A549 (cell line): Measurements from ENCODE around the gene LIG3.

ENCODE experiments used
- EHMT2 ChIP-seq: fragments of 200-600 bp; sonication (generic); IDR thresholded peaks from 2 replicates; pipeline ENCODE4 v1.6.1; 2016; ENCODE audit warnings: antibody characterized with exemption, low read depth, mild to moderate bottlenecking, moderate library complexity
- EP300 ChIP-seq, 2 experiments: fragments of >200 bp; sonication (Bioruptor Twin); formaldehyde crosslinking; IDR thresholded peaks; 2 replicates in 1 of 2; 3 replicates in 1 of 2; pipeline ENCODE4 v1.6.1; 2016 to 2017
- GATA3 ChIP-seq: IDR thresholded peaks from 2 replicates; pipeline ENCODE4 v1.6.1; 2012; ENCODE audit warnings: borderline replicate concordance
- JUN ChIP-seq, 2 experiments: fragments of >200 bp; sonication (Bioruptor Twin); formaldehyde crosslinking; IDR thresholded peaks; 2 replicates in 1 of 2; 3 replicates in 1 of 2; pipeline ENCODE4 v1.6.1; 2016 to 2017
- KDM5A ChIP-seq: fragments of 200-600 bp; sonication (generic); IDR thresholded peaks from 2 replicates; pipeline ENCODE4 v1.6.1; 2016; ENCODE audit warnings: antibody characterized with exemption, mild to moderate bottlenecking
- POLR2A ChIP-seq: IDR thresholded peaks from 2 replicates; pipeline ENCODE4 v1.6.1; 2012; ENCODE audit warnings: mild to moderate bottlenecking, low read length
- RAD21 ChIP-seq, 2 experiments: fragments of >200 bp in 1 of 2; sonication (Bioruptor Twin) in 1 of 2; formaldehyde crosslinking in 1 of 2; IDR thresholded peaks in 1 of 2; conservative IDR thresholded peaks in 1 of 2; 2 replicates in 1 of 2; 3 replicates in 1 of 2; pipeline ENCODE4 v1.6.1; 2012 to 2018; ENCODE audit warnings: inconsistent platforms in 1 of 2
- RFX5 ChIP-seq: fragments of 450-650 bp; IDR thresholded peaks from 2 replicates; pipeline ENCODE4 v1.7.1; 2014; ENCODE audit warnings: antibody characterized with exemption, mild to moderate bottlenecking, moderate library complexity
- ZFP36 ChIP-seq: fragments of 450-650 bp; IDR thresholded peaks from 2 replicates; pipeline ENCODE4 v1.6.1; 2014; ENCODE audit warnings: borderline replicate concordance; ENCODE audit not compliant: partially characterized antibody
- TF ChIP-seq, protein P1 (sequence below): fragments of >200 bp; sonication (Bioruptor Twin); formaldehyde crosslinking; IDR thresholded peaks from 3 replicates; pipeline ENCODE4 v1.5.1; 2016
- TF ChIP-seq, protein P2 (sequence below): fragments of 450-650 bp; IDR thresholded peaks from 2 replicates; pipeline ENCODE4 v1.6.1; 2014; ENCODE audit warnings: antibody characterized with exemption

DNA sequence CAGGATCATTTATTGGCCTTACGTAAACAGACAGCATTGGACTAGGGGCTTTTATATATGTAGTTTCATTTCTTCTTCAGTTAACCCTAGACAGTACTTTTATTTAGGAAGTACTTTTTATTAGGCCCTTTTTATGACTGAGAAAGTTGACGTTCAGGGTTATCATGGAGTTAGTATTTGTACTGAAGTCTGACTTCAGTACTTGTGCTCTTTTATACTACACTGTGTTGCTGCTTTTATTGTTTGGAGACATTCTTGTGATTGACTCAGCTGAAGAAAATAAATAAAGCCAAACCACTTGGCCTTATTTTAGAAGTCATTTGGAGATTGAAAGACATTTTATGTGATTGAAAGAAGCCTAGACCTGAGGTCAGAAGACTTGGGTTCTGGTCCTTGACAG lies 6.9 kb downstream of the LIG3 start:
- no peak for TF ChIP-seq RFX5
- TF ChIP-seq POLR2A = no peak
- TF ChIP-seq, protein P1, sequence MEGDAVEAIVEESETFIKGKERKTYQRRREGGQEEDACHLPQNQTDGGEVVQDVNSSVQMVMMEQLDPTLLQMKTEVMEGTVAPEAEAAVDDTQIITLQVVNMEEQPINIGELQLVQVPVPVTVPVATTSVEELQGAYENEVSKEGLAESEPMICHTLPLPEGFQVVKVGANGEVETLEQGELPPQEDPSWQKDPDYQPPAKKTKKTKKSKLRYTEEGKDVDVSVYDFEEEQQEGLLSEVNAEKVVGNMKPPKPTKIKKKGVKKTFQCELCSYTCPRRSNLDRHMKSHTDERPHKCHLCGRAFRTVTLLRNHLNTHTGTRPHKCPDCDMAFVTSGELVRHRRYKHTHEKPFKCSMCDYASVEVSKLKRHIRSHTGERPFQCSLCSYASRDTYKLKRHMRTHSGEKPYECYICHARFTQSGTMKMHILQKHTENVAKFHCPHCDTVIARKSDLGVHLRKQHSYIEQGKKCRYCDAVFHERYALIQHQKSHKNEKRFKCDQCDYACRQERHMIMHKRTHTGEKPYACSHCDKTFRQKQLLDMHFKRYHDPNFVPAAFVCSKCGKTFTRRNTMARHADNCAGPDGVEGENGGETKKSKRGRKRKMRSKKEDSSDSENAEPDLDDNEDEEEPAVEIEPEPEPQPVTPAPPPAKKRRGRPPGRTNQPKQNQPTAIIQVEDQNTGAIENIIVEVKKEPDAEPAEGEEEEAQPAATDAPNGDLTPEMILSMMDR = no peak
- TF ChIP-seq, protein P2, sequence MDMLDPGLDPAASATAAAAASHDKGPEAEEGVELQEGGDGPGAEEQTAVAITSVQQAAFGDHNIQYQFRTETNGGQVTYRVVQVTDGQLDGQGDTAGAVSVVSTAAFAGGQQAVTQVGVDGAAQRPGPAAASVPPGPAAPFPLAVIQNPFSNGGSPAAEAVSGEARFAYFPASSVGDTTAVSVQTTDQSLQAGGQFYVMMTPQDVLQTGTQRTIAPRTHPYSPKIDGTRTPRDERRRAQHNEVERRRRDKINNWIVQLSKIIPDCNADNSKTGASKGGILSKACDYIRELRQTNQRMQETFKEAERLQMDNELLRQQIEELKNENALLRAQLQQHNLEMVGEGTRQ = no peak
- TF ChIP-seq JUN (IDR thresholded peaks at IDR 0.05) = no peak
- no peak for TF ChIP-seq GATA3
- no peak for TF ChIP-seq RAD21 (conservative IDR thresholded peaks at IDR 0.05 in 1 of 2, IDR thresholded peaks at IDR 0.05 in 1 of 2)
- TF ChIP-seq KDM5A = no peak
- no peak for TF ChIP-seq ZFP36
- TF ChIP-seq EP300 (IDR thresholded peaks at IDR 0.05) = no peak
- no peak for TF ChIP-seq EHMT2
